G401.6 (cell line): Measurements from ENCODE around the gene KCNIP4.

ENCODE experiments used
- FAIRE-seq: peaks from 2 replicates; lab custom pipeline; 2012; peaks lifted over from hg19 to GRCh38; lab: Jason Lieb, UNC

KCNIP4 gene

DNA sequence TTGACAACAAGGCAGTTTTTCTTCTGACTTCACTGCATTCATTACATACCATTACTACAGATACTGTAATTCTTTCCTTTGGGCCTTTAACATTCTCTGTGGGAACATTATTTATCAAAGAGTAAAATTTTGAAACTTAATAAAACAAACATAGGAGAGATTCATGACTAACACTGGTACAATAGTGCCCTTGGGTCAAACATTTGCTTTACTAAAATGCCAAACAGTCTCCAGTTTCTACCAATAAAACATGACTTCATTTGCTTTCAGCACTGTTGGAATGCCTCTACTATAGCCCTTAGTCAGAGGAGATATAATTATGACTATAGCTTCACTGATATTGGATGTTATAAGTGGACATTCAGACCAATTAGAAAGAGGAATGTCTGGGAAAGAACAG lies 766.9 kb downstream of the KCNIP4 start:
- FAIRE-seq: no peak

DNA sequence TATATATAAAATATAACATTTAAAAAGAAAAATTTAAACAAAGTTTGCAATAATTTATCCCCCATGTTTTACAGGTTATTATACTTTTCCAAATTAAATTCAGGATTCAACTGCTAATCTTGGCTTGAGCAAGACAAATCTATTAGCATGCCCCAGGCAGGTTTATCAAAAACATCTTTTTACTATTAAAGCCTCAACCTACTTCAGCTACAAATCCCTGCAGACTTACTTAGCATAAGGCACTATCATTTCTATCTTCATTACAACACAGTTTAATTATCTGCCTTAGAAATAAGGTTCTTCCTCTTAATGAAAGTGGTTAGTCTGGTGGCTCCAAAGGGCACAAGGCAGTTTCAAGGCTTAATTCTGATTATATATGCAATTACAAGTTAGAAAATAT lies 770.7 kb downstream of the KCNIP4 start:
- FAIRE-seq: no peak

DNA sequence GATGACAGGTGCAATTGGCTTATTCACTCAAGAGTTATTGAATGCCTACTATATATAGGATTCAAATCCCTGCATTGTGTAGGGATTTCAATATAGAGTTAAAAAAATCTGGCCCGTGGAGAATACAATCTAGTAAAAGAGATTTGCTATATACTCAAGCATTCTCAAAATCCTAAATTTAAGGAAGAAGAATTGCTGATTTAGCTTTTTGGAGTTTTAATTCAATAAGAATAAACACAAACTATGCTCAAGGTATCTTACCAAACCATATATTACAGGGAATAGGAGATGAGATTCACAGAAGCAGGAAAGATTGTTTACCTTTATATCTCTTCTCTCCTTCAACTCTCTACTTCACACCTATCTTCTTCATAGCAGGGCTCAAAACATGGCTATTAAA lies 771.5 kb downstream of the KCNIP4 start:
- no peak for FAIRE-seq

DNA sequence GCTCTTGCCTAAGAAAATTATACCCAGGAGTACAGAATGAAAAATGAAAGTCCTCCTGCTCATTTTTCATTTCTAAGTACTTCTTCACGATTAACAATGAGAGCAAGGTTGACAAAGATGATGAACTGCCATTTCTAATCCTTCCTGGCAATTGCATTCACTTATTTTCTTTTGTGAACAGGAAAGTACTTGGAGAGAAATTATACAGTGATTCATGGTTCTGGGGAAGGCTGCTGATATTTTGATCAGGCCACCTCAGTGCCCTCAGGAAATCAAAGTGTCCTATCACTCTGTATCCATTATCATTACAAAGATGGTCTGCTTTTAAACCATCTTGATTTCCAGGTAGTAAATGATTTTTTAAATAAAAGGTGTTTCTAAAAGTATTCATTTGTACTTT lies 780.9 kb downstream of the KCNIP4 start:
- FAIRE-seq: no peak

DNA sequence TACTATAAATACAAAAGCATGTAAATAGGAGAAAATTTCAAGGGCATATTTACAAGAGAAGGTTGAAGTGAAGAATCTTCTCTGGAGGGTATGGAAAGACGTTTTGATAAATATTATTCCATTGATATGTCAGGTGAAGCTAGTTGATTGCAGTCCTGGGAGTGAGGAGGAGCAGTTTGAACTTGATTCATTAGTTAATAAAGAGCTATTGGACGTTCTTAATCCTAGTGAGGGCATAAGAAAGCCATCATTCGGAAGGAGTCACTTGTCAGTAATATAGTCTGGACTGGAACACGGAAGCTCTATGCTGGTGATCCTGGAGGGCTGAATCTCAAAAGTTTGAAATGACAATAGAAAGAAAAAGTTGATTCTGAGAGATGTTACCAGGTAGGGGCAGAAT lies 793.2 kb downstream of the KCNIP4 start:
- no peak for FAIRE-seq

DNA sequence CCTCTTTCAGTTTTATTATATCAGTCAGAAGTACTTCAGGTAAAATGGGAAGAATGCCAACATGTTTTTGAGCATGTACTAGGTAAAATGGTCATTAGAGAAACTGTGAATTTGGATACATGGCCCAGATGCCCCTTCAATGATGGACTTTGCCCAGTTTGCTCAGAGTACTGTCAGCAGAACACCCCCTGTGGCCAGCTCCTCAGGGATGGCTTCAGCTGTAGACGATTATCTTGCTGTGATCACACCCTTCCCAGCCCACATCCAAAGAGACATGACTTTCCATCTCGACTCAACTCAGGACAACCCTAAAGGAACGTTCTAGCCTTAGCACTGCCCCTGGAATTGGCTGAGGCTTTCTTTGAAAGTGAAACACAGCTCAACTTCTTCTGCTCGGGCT lies 809.2 kb downstream of the KCNIP4 start:
- FAIRE-seq: no peak

DNA sequence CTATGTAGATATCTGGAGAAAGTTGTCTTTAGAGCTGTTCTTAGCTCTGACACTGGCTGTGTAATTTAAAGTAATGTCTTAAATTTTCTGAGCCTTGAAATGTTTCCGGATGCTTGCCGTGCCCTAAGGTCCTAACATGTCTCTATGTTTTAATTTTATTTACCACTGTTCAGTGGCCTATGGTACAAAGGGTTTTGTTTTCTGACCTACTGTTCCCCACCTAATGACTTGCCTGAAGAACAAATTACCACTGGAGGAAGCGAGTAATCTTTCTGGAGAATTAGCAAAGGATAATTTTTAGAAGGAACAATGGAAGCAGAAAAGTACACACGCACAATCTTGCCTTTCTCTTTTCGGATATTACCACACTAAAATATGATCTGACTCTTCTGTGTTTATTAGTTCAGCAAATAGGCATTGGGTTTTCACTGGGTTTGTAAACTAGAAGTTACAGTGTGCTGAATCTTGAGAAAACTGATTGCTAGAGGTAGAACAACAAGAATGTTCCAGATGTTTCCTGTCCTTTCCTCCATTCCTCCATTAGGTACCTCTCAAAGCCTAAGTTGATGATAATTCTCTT lies 812.4 kb downstream of the KCNIP4 start:
- no peak for FAIRE-seq

DNA sequence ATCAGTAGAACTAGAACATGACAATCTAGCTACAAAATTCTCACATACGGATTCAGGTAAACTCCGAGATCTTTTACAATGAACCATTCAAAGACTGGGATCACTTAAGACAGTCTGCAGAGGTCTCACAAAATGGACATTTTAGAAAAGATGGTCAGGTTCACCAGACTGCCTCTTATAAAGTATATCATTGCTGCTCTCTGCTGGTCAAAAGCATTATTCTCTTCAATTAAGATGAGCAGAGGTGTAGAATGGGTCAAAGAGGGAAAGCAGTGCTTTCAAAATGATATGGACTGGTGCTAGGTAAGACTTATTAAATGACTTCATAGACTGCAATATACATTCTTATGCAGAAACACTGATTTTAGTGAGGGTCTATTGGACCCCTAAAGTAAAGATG lies 813.6 kb downstream of the KCNIP4 start:
- no peak for FAIRE-seq

DNA sequence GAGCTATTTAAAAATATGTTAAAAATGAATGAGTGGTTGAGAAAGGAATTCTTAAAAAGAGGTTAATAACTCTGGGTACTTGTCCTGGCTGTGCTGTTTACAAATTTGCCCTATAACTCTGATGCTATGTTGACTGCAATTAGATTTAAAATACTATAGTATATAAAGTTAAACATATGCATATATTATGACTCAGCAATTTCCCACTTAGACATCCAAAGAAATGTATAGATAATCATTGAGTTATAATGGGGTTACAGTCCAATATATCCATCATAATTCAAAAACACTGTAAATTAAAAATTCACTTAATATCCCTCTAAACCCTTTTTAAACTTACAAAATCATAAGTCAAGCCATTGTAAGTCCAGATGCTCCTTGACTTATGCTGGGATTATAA lies 818.0 kb downstream of the KCNIP4 start:
- FAIRE-seq: no peak

DNA sequence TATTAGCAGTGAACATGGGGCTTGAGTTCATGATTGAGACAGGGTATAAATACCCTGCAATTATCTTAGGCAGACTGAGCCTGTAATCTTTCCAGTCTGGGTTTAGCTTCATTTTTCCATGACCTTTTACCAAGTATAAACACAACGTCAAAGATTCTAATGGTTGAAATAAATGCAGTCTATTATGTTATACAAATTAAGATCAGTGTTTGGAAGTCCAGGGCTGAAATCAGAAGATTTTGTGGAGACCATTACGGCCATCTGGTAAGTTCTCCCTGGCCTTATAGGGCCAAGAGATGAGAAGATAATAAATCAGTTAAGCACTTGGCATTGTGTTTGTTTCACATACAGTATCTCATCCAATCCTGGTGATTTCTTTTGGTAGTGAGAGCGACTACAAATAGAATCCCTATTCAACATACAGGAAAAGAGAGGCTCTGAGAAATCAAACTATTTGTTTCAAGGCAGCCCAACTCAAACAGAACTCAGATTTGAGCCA lies 822.5 kb downstream of the KCNIP4 start:
- no peak for FAIRE-seq

DNA sequence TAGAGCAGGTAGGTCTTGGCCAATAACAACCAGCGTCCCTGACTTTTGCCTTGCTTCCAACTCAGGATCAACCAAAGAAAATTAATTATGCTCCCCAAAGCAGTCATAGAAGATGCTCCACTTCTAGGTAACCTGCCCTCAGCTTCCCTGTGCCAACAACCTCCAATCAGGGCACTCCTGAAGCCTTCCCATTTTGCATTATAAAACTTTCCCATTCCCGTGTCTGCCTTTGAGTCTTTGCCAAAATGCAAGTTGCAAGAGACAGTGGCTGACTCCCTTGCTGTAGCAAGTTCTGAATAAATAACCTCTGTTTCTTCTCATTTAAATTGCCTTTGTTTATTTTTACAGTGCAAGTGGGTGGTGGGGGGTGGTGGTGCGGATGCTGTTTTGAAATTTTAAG lies 830.3 kb downstream of the KCNIP4 start:
- FAIRE-seq: no peak

DNA sequence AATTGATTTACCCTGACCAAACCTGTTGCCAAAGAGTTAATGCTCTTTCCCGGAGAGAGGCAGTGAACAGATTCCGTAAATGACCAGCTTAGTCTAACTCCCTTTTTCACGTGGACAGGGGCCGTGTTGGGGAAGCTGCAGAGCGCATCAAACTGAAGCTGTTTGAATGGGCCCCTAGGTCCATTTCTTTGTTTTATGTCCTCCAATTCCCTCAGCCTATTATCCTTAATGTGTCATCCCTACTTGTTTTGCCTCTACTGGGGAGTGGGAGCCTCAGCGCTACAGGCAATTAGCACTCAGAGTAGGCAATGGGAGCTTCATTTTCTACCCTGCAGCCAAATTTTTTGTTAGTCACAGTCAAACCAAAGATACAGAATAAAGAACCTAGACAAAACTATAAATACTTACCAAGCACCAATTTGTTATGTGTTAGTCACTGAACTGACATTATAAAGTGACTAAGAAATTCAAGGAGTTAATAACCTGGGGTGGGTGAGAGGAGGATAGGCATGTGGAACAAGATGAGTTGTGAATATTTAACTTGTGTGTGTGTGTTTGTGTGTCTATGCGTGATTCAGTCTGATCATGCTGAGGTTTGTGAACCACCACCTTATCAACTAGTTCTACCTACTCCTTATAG lies 830.9 kb downstream of the KCNIP4 start:
- FAIRE-seq: no peak

DNA sequence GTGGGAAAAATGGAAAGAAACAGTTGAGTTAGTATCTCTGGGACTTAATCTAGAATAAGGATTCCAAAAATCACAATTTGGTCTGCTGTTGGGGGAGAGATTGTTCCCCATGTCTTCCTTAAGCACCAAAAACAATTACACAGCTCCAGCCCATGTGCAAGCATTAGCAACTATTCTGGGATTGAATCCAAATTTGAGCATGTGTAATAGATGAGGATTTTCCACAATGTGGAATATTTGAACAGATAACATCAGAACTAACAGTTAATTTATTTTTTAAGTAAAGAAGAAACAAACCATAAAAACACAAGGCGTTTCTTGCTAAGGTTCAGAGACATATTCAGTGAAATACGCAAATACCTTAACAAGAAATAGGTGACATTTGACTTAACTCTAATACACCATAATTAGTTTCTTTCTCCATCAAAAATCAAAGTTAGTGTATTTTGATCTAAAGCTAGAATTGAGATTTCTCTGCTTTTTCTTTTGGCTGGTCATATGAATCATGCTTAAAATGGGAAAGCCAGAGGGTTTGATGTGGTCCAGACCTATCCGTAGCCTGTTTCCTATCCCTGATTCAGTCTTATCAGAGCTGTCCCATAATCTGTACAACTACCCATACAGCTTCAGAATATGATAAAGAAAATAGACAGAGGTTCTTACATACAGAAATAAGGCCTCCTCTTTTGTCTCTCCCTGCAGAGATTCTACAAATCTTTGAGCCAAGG lies 834.9 kb downstream of the KCNIP4 start:
- FAIRE-seq: no peak

DNA sequence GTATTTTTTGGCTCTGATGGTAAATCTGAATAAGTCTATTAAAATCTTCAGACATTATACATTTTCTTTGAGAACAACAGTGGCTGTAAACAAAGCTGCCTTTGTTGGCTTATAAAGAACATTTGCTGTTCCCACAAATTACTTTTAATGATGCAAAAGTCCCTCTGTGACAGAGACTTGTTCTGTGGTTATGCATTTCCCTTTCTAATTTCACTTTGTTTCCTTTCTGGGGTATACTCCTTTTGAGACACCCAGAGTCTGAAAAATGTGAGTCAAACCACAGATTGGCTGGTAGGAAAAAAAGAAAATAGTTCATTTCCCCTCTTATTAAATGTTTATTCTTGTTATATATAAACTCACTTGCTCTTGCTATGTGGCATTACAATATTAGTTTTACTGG lies 845.9 kb downstream of the KCNIP4 start:
- FAIRE-seq: no peak

DNA sequence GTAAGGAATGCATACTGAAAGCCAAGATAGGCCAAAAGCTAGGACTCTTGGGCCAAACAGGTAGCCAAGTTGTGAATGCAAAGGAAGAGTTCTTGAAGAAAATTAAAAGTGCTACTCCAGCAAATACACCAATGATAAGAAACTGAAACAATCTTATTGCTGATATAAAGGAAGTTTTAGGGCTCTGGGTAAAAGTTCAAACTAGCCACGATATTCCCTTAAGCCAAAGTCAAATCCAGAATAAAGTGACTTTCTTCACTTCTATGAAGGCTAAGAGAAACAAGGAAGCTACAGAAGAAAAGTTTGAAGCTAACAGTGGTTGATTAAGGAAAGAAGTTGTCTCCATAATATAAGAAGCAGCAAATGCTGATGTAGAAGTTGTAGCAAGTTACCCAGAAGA lies 850.7 kb downstream of the KCNIP4 start:
- no peak for FAIRE-seq

DNA sequence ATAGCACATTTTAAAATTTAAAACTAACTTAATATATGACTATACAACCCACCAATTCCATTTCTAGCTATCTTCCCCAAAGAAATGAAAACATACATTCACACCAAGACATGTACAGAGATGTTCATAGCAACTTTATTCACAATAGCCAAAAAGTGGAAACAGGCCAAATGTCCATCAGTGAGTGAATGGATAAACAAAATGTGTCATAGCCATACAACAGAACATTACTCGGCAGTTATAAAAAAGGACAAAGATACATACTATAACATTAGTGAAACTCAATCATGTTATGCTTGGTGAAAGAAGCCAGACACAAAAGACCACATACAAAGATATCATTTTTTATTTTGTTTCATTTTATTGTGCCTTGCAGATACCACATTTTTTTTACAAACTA lies 851.5 kb downstream of the KCNIP4 start:
- no peak for FAIRE-seq

DNA sequence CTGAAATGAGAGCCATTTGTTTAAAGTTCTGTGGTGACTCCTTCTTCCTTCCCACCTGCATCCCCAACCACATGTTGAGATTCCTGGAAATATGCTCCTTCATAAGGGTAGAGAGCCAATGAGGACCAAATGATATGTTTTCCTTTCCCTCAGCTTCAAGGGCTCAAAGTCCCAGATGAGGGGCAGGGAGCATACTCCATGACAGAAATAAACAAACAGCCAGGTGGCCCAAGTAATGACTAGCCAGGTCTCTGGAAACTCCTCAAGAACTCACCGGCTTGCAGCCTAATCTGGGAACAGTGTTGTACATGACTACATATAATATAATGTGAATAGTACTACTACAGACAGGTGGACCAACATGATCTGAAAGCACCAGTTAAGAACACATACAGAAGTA lies 856.0 kb downstream of the KCNIP4 start:
- no peak for FAIRE-seq

DNA sequence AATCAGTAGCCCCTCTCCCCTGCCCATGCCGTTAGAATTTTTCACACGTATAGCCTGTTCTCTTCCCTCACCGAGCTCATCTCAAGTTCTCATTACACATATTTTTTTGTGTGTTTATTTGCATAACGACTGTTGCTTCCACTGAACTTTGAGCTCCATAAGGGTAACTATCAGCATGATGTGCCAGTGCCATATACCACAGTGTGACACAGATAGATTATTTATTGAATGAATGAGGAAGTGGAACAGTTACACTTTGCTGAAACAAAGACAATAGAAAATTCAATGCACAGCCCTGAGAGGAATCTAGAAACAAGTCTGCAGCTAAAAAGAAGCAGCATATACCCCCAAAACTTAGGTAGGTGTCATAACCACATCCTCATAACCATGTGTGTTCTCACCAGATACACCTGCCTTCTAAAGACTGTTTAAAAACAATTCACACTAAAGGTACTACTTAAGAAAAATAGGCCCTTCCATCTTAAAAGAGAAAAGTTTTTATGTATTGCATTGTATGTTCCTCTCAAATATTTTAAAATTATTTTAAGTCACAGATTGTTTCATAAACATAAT lies 858.4 kb downstream of the KCNIP4 start:
- FAIRE-seq: no peak

DNA sequence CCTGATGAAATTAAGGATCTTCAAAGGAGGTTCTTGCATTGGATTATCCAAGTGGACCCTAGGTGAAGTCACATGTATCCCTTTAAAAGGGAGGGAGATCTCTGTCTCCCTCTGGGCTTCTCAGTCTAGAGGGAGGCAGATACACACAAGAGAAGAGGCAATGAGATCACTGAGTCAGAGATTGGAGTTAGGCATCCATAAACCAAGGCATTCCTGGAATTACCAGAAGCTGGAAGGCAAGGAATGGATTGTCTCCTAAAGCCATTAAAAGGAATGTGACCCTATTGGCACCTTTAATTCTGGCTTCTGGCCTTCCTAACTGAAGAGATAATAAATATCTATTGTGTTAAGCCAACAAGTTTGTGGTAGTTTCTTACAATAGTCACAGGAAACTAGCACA lies 865.2 kb downstream of the KCNIP4 start:
- FAIRE-seq: no peak

DNA sequence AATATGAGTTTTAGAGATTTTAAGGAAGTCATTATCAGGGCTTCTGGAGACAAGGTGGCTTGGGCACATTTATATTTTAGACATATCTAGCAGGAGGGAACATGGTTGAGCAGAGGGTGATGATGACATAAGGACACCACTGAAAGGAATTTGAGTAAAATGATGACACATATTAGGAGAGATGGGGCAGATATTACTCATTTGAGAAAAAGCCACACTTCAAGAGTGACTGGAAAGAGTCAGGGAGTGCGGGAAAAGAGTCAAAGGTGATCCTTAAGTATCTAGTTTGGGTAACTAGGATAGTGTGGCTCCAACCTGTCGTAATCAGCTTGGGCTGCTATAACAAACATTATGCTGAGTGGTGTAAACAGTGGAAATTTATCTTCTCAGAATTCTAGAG lies 870.6 kb downstream of the KCNIP4 start:
- no peak for FAIRE-seq

DNA sequence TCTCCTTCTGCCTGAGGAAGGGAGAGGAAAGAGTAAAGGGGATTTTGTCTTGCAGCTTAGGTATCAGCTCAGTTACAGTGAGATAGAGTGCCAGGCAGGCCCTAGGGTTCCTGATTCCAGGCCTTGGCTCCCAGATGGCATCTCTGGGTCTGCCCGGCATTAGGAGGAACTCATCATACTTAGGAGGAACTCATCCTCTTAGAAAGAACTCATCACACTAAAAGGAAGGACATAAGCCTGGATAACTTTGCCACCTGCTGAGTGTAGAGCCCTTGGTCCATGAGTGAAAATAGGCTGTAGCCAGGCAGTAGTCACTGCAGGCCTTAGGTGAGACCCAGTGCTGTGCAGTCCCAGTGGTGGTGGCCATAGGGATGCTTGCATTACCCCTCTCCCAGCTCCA lies 881.2 kb downstream of the KCNIP4 start:
- no peak for FAIRE-seq

DNA sequence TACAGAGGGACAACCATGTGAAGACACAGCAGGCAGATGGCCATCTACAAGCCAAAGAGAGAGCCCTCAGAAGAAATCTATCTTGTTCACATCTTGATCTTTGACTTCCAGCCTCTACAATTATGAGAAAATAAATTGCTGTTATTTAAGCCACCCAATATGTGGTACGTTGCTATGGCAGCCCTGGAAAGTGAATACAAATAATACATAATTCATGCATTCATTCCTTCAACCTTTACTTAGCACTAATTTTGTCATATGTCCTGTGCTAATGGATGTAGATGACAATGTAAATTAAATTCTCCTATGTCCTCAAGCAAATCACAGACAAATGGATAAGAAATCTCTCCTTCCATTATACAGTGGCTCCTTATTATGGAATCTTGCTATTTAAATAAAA lies 886.7 kb downstream of the KCNIP4 start:
- no peak for FAIRE-seq

DNA sequence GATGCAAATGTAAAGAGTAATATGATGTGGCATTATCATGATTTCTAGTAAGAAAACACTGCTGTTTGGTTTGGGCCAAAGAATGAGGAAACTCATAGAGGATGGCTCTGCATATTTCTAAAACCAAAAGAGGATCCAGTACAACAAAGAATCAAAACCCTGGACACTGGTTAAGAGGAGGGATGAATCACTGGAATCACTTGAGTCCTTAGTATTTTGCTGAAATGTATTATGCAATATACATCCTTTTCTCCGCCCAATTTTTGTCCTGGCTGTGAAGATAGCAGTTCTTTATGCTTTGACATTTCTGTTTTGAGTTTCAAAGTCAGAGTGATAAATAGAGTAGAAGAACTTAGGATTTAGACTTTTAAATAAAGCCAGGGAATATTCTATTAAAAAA lies 902.4 kb downstream of the KCNIP4 start:
- FAIRE-seq: no peak

DNA sequence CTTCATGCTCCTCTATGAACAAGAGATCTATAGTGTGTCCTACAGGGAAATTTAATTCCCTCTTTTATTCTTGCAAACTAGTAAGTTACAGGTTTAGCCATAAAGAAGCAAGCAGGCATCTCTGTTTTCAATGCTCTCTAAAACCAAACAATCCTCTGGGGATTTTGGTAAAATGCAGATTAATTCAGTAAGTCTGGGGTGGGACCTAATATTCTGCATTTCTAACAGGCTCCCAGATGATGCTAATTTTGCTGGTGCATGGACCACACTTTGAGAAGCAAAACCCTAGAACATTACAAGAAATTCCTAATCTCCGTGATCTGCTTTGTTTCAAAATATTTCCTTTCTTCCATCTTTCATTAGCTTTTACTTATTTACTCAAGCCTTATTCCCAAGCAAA lies 903.5 kb downstream of the KCNIP4 start:
- FAIRE-seq: no peak
